ENCODE measurements around the gene TRIM52. TPM values are rescaled to one million over a fixed set of nuclear protein-coding genes. Genes with fewer than 3 reads are reported as not detected.
"Not testable (repeated sequence)": the region's sequence is repeated elsewhere in the genome, so short reads cannot be mapped to it uniquely, and the experiment has no call there.

The TRIM52 gene
- total RNA-seq, 1 experiment from 2014 or later = 7.6 TPM

GRCh38 chr5:181280251-181280762 is 19.4 kb upstream of the TRIM52 start:
- H4K20me1 ChIP-seq (ENCODE audit: insufficient read depth) = no peaks in the 10 kb centered on the region
- no TSS peak for BruUV-seq (replicated peaks)
- no peak overlapping the region for H3K9ac ChIP-seq (ENCODE audit: low read length)
- TF ChIP-seq EZH2 (IDR thresholded peaks at IDR 0.05) (no peak), EZH2phosphoT487 (IDR thresholded peaks at IDR 0.05; ENCODE audit: borderline replicate concordance) (no peak), ZBTB33 (IDR thresholded peaks at IDR 0.05; ENCODE audit: extremely low read depth, insufficient replicate concordance, low read length) (no peak), MAX (IDR thresholded peaks at IDR 0.05) (no peak), ZNF274 (IDR thresholded peaks at IDR 0.05; ENCODE audit: low read depth, low read length) (no peak), CEBPB (IDR thresholded peaks at IDR 0.05; ENCODE audit: low read depth) (no peak), ELF1 (IDR thresholded peaks at IDR 0.05; ENCODE audit: borderline replicate concordance, low read depth) (no peak), POLR2AphosphoS5 (IDR thresholded peaks at IDR 0.05; ENCODE audit: low read depth, low read length) (no peak), RAD21 (IDR thresholded peaks at IDR 0.05; ENCODE audit: low read depth) (no peak), TCF7L2 (IDR thresholded peaks at IDR 0.05; ENCODE audit: borderline replicate concordance, extremely low read depth, insufficient read depth, insufficient read length) (no peak)
- TF ChIP-seq, protein P1, sequence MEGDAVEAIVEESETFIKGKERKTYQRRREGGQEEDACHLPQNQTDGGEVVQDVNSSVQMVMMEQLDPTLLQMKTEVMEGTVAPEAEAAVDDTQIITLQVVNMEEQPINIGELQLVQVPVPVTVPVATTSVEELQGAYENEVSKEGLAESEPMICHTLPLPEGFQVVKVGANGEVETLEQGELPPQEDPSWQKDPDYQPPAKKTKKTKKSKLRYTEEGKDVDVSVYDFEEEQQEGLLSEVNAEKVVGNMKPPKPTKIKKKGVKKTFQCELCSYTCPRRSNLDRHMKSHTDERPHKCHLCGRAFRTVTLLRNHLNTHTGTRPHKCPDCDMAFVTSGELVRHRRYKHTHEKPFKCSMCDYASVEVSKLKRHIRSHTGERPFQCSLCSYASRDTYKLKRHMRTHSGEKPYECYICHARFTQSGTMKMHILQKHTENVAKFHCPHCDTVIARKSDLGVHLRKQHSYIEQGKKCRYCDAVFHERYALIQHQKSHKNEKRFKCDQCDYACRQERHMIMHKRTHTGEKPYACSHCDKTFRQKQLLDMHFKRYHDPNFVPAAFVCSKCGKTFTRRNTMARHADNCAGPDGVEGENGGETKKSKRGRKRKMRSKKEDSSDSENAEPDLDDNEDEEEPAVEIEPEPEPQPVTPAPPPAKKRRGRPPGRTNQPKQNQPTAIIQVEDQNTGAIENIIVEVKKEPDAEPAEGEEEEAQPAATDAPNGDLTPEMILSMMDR (IDR thresholded peaks at IDR 0.05 in 2 of 3, conservative IDR thresholded peaks at IDR 0.05 in 1 of 3; ENCODE audit: borderline replicate concordance in 1 of 3, insufficient read depth in 1 of 3, low read depth in 2 of 3, low read length in 2 of 3) = no peak
- no peaks in the 10 kb centered on the region for H3K79me2 ChIP-seq (ENCODE audit: insufficient read depth, low read length)
- H2AFZ ChIP-seq (ENCODE audit: low read depth, low read length, poor library complexity, severe bottlenecking) = no peak overlapping the region
- DNase-seq (ENCODE audit: low read depth, low spot score) (no peak), ATAC-seq (no peak)
- no peaks in the 10 kb centered on the region for H3K9me2 ChIP-seq (ENCODE audit: insufficient read depth)
- no peaks in the 10 kb centered on the region for H3K9me3 ChIP-seq (ENCODE audit: control insufficient read depth in 1 of 2, insufficient read depth in 1 of 2, low read depth in 1 of 2, low read length in 2 of 2)
- no peaks in the 10 kb centered on the region for H3K27me3 ChIP-seq (ENCODE audit: insufficient read depth, low read length)
- no peaks in the 10 kb centered on the region for H3K4me1 ChIP-seq (ENCODE audit: control insufficient read depth in 1 of 2, insufficient read depth in 2 of 2, low read length in 2 of 2)
- H3K4me3 ChIP-seq (replicated peaks in 1 of 2; ENCODE audit: low read depth in 1 of 2, low read length in 2 of 2) = no peak overlapping the region
- ChIA-PET POLR2A (no interaction called here), CTCF (no interaction called here), RAD21 (ENCODE audit: low non-redundant PET in 1 of 2, low total read pairs in 2 of 2, uncharacterized antibody in 2 of 2, unreplicated experiment in 2 of 2) (no interaction called here)
- H3K36me3 ChIP-seq (ENCODE audit: control insufficient read depth in 1 of 2, insufficient read depth in 2 of 2, low read length in 2 of 2) = no peaks in the 10 kb centered on the region
- no peak overlapping the region for H3K4me2 ChIP-seq (ENCODE audit: low read length)
- intact Hi-C loops (cut with micrococcal nuclease) = no loop called here
- H3K27ac ChIP-seq (ENCODE audit: low read depth, low read length) = no peak overlapping the region

GRCh38 chr5:181273433-181273744 is 12.4 kb upstream of the TRIM52 start:
- H4K20me1 ChIP-seq (ENCODE audit: insufficient read depth); H3K9me3 ChIP-seq (ENCODE audit: control insufficient read depth in 1 of 2, insufficient read depth in 1 of 2, low read depth in 1 of 2, low read length in 2 of 2); H3K9ac ChIP-seq (ENCODE audit: low read length); H2AFZ ChIP-seq (ENCODE audit: low read depth, low read length, poor library complexity, severe bottlenecking); H3K4me2 ChIP-seq (ENCODE audit: low read length); ATAC-seq; RAD21 ChIA-PET (ENCODE audit: low non-redundant PET in 1 of 2, low total read pairs in 2 of 2, uncharacterized antibody in 2 of 2, unreplicated experiment in 2 of 2); CTCF ChIA-PET; BruUV-seq (replicated peaks); DNase-seq (ENCODE audit: low read depth, low spot score); H3K27ac ChIP-seq (ENCODE audit: low read depth, low read length); intact Hi-C loops (cut with micrococcal nuclease); H3K27me3 ChIP-seq (ENCODE audit: insufficient read depth, low read length); H3K9me2 ChIP-seq (ENCODE audit: insufficient read depth); H3K36me3 ChIP-seq (ENCODE audit: control insufficient read depth in 1 of 2, insufficient read depth in 2 of 2, low read length in 2 of 2); H3K4me3 ChIP-seq (replicated peaks in 1 of 2; ENCODE audit: low read depth in 1 of 2, low read length in 2 of 2); H3K79me2 ChIP-seq (ENCODE audit: insufficient read depth, low read length); H3K4me1 ChIP-seq (ENCODE audit: control insufficient read depth in 1 of 2, insufficient read depth in 2 of 2, low read length in 2 of 2): not testable (repeated sequence)
- POLR2A ChIA-PET = interaction anchor here (0.6 kb wide), 1 partner anchor 44 kb away, joined by 5 read pairs; no protein-coding TSS in a partner anchor
